H1 (cell line): ENCODE data around the gene PDE3A. TPM values are rescaled to one million over a fixed set of nuclear protein-coding genes. Genes with fewer than 3 reads are reported as not detected.

ENCODE experiments used
- CTCF ChIA-PET: fragments of 300-600 bp; sonication (Branson Sonifier 250); formaldehyde crosslinking; loops from one replicate; lab custom pipeline; 2021; ENCODE audit not compliant: partially characterized antibody; lab: Charles Lee
- POLR2A ChIA-PET: fragments of 300-600 bp; sonication (Branson Sonifier 250); formaldehyde crosslinking; loops from one replicate; lab custom pipeline; 2021; ENCODE audit warnings: inconsistent platforms; ENCODE audit not compliant: partially characterized antibody; lab: Charles Lee
- DNase-seq, 2 experiments: peaks; one replicate each; pipeline versions ENCODE4 v3.0.0 to v3.0.0-alpha.2; 2010 to 2022; ENCODE audit warnings: low spot score in 2 of 2, low read depth in 1 of 2, mixed read lengths in 1 of 2
- FAIRE-seq: peaks from 2 replicates; lab custom pipeline; 2011; peaks lifted over from hg19 to GRCh38; lab: Jason Lieb, UNC
- H2AFZ ChIP-seq: 2 replicates; pipeline ENCODE4 v1.8.1; 2012; ENCODE audit warnings: low read length, inconsistent platforms
- H2AK5ac ChIP-seq: 2 replicates; pipeline ENCODE4 v1.6.1; 2013; ENCODE audit warnings: low read depth, low read length
- H2BK120ac ChIP-seq: replicated peaks from 2 replicates; pipeline ENCODE3; 2013; ENCODE audit warnings: low read depth, low read length, inconsistent platforms
- H2BK12ac ChIP-seq: 2 replicates; pipeline ENCODE4 v1.6.1; 2013; ENCODE audit warnings: low read depth, low read length
- H2BK15ac ChIP-seq: 2 replicates; pipeline ENCODE4 v1.6.1; 2013; ENCODE audit warnings: low read length
- H2BK20ac ChIP-seq: 2 replicates; pipeline ENCODE4 v1.6.1; 2013; ENCODE audit warnings: low read length
- H2BK5ac ChIP-seq: 2 replicates; pipeline ENCODE4 v1.6.1; 2013; ENCODE audit warnings: low read depth, low read length
- H3K14ac ChIP-seq: 2 replicates; pipeline ENCODE4 v1.6.1; 2013; ENCODE audit warnings: inconsistent platforms; ENCODE audit not compliant: insufficient read length
- H3K18ac ChIP-seq: 2 replicates; pipeline ENCODE4 v1.6.1; 2013; ENCODE audit warnings: low read length; ENCODE audit errors: extremely low read depth
- H3K23ac ChIP-seq: 2 replicates; pipeline ENCODE4 v1.6.1; 2013; ENCODE audit warnings: inconsistent platforms; ENCODE audit not compliant: insufficient read length
- H3K23me2 ChIP-seq: 2 replicates; pipeline ENCODE4 v1.6.1; 2013; ENCODE audit warnings: low read depth, low read length
- H3K27ac ChIP-seq: 2 replicates; pipeline ENCODE4 v1.6.1; 2011; ENCODE audit warnings: low read depth, low read length, inconsistent platforms
- H3K27me3 ChIP-seq, 4 experiments: replicated peaks in 1 of 4; 1 replicate in 1 of 4; 2 replicates in 3 of 4; pipeline versions ENCODE4 v1.6.1 to v1.8.1; 2011 to 2013; ENCODE audit warnings: low read length in 3 of 4, mild to moderate bottlenecking in 3 of 4, inconsistent platforms in 2 of 4, mixed read lengths in 2 of 4, moderate library complexity in 1 of 4; ENCODE audit not compliant: control insufficient read depth in 3 of 4, insufficient read depth in 3 of 4; ENCODE audit errors: extremely low read depth in 1 of 4
- H3K36me3 ChIP-seq, 4 experiments: 2 replicates each; pipeline versions ENCODE4 v1.6.1 to v1.8.1; 2011 to 2013; ENCODE audit warnings: mild to moderate bottlenecking in 4 of 4, low read length in 3 of 4, moderate library complexity in 2 of 4, control low read depth in 1 of 4, inconsistent platforms in 1 of 4; ENCODE audit not compliant: insufficient read depth in 4 of 4, control insufficient read depth in 2 of 4
- H3K4ac ChIP-seq: replicated peaks from 2 replicates; pipeline ENCODE3; 2013; ENCODE audit warnings: low read length, low read depth, mixed read lengths, inconsistent platforms; ENCODE audit not compliant: insufficient read length
- H3K4me1 ChIP-seq, 4 experiments: replicated peaks in 1 of 4; 1 replicate in 1 of 4; 2 replicates in 3 of 4; pipeline versions ENCODE4 v1.6.1 to v1.8.1; 2011 to 2013; ENCODE audit warnings: low read length in 3 of 4, inconsistent platforms in 2 of 4, mixed read lengths in 1 of 4; ENCODE audit not compliant: insufficient read depth in 4 of 4, control insufficient read depth in 3 of 4
- H3K4me2 ChIP-seq, 2 experiments: 2 replicates each; pipeline versions ENCODE4 v1.6.1 to v1.8.1; 2011 to 2013; ENCODE audit warnings: low read depth in 2 of 2, low read length in 2 of 2, control low read depth in 1 of 2, inconsistent platforms in 1 of 2, mild to moderate bottlenecking in 1 of 2; ENCODE audit not compliant: insufficient read depth in 1 of 2
- H3K4me3 ChIP-seq, 4 experiments: fragments of 200-600, 300-600 bp in 1 of 4; sonication (generic), shearing (Covaris generic), sonication (Bioruptor Twin) in 1 of 4; 2 replicates each; pipeline versions ENCODE4 v1.5.1 to v1.8.1; 2011 to 2016; ENCODE audit warnings: low read length in 4 of 4, low read depth in 3 of 4, control low read depth in 2 of 4, inconsistent platforms in 2 of 4, mild to moderate bottlenecking in 2 of 4, mixed read lengths in 1 of 4, moderate library complexity in 1 of 4; ENCODE audit not compliant: insufficient read depth in 2 of 4; ENCODE audit errors: extremely low read depth in 1 of 4
- H3K56ac ChIP-seq: replicated peaks from 2 replicates; pipeline ENCODE3; 2013; ENCODE audit warnings: low read depth, mild to moderate bottlenecking, mixed read lengths, low read length, inconsistent platforms; ENCODE audit not compliant: insufficient read length
- H3K79me1 ChIP-seq: 2 replicates; pipeline ENCODE4 v1.6.1; 2013; ENCODE audit warnings: low read depth, low read length, control low read depth
- H3K79me2 ChIP-seq, 2 experiments: 2 replicates each; pipeline versions ENCODE4 v1.6.1 to v1.8.1; 2012 to 2013; ENCODE audit warnings: low read length in 2 of 2, mild to moderate bottlenecking in 2 of 2, inconsistent platforms in 1 of 2; ENCODE audit not compliant: insufficient read depth in 2 of 2, control insufficient read depth in 1 of 2
- H3K9ac ChIP-seq, 4 experiments: replicated peaks in 1 of 4; 1 replicate in 1 of 4; 2 replicates in 3 of 4; pipeline versions ENCODE4 v1.6.1 to v1.8.1; 2011 to 2013; ENCODE audit warnings: low read depth in 3 of 4, low read length in 3 of 4, control low read depth in 2 of 4, mild to moderate bottlenecking in 2 of 4, moderate library complexity in 2 of 4, inconsistent platforms in 1 of 4; ENCODE audit errors: extremely low read depth in 1 of 4
- H3K9me3 ChIP-seq, 2 experiments: 2 replicates each; pipeline versions ENCODE4 v1.6.1 to v1.8.1; 2012 to 2013; ENCODE audit warnings: mild to moderate bottlenecking in 2 of 2, moderate library complexity in 2 of 2, control low read depth in 1 of 2, inconsistent platforms in 1 of 2, low read depth in 1 of 2, low read length in 1 of 2, mixed read lengths in 1 of 2; ENCODE audit not compliant: insufficient read depth in 2 of 2
- H4K20me1 ChIP-seq, 2 experiments: replicated peaks in 1 of 2; 2 replicates each; pipeline versions ENCODE3 to v1.8.1; 2011 to 2013; ENCODE audit warnings: inconsistent platforms in 2 of 2, low read length in 2 of 2, mild to moderate bottlenecking in 1 of 2; ENCODE audit not compliant: insufficient read depth in 2 of 2, control insufficient read depth in 1 of 2
- H4K5ac ChIP-seq: 2 replicates; pipeline ENCODE4 v1.6.1; 2013; ENCODE audit warnings: low read length, low read depth, mixed read lengths, inconsistent platforms; ENCODE audit not compliant: insufficient read length
- H4K8ac ChIP-seq: 2 replicates; pipeline ENCODE4 v1.8.0; 2013; ENCODE audit warnings: mild to moderate bottlenecking, moderate library complexity, low read length, inconsistent platforms; ENCODE audit not compliant: insufficient read depth; ENCODE audit errors: extremely low read depth
- H4K91ac ChIP-seq: replicated peaks from 2 replicates; pipeline ENCODE3; 2013; ENCODE audit warnings: low read length, mixed read lengths, inconsistent platforms; ENCODE audit not compliant: insufficient read length
- CTCF ChIP-seq, 3 experiments: IDR thresholded peaks; 1 replicate in 2 of 3; 2 replicates in 1 of 3; pipeline versions ENCODE4 v1.5.1 to v1.6.1; 2011; ENCODE audit warnings: low read length in 3 of 3, mild to moderate bottlenecking in 3 of 3, inconsistent platforms in 2 of 3, low read depth in 1 of 3, moderate library complexity in 1 of 3; ENCODE audit not compliant: insufficient read depth in 1 of 3; ENCODE audit errors: control extremely low read depth in 1 of 3
- FOSL1 ChIP-seq: IDR thresholded peaks from 2 replicates; pipeline ENCODE4 v1.6.1; 2011; ENCODE audit warnings: mild to moderate bottlenecking, low read depth, low read length, moderate library complexity; ENCODE audit not compliant: insufficient read depth
- SRF ChIP-seq: IDR thresholded peaks from 2 replicates; pipeline ENCODE4 v1.6.1; 2011; ENCODE audit warnings: mild to moderate bottlenecking, low read depth, low read length, moderate library complexity
- WGBS, 2 experiments: shearing (Covaris generic) in 1 of 2; methylation state at CpG; one replicate each; pipeline versions ENCODE4 v1.1.6 to v1.1.7; 2013 to 2015; ENCODE audit warnings: low lambda C conversion rate in 2 of 2, mixed read lengths in 2 of 2, inconsistent platforms in 1 of 2, low coverage in 1 of 2, missing lambda C conversion rate in 1 of 2; ENCODE audit not compliant: insufficient replicate concordance in 2 of 2, insufficient coverage in 1 of 2, insufficient read length in 1 of 2; ENCODE audit errors: extremely low coverage in 1 of 2, missing lambda C conversion rate in 1 of 2; 5-methylcytosine and 5-hydroxymethylcytosine counted together
- polyA plus RNA-seq, 7 experiments: library from polyadenylated mRNA; depleted of rRNA in 3 of 7; stranded (reverse) in 5 of 7; unstranded in 2 of 7; fragments of >200 nt in 5 of 7; fragments of 200-250 nt in 2 of 7; gene quantifications; 1 replicate in 5 of 7; 2 replicates in 1 of 7; 4 replicates in 1 of 7; pipeline versions ENCODE4 v1.2.1 to v1.2.3, GENCODE V29; 2011 to 2013; ENCODE audit warnings: missing spikeins in 2 of 7, mixed read lengths in 2 of 7
- total RNA-seq: library from RNA; stranded (reverse); fragmentation: NEBNext Ultra II Directional; extraction: Animal tissue kit (Norgen Biotek cat#: 25700); gene quantifications from 2 replicates; pipeline ENCODE4 v1.2.1, GENCODE V29; 2021

Gene PDE3A
- total and polyA plus RNA-seq, 2 of the 8 experiments (the other 6 are each of a cell fraction or from before 2014, with no cell fraction given): 1.4 to 3.4 TPM

GRCh38 chr12:20370866-20371519 is 2.7 kb downstream of the PDE3A start:
- Histone ChIP-seq H2BK12ac (no peak overlapping the region), H3K4me2 (peak overlapping the region; percentile 96; a peak in 3 of 4 replicates), H2BK20ac (no peak overlapping the region), H3K23ac (no peak overlapping the region), H3K56ac (no peak overlapping the region), H3K9me3 (no peaks in the 10 kb centered on the region), H3K27me3 (no peaks in the 10 kb centered on the region), H4K8ac (no peak overlapping the region), H2AK5ac (no peak overlapping the region), H2BK15ac (no peak overlapping the region), H2AFZ (no peak overlapping the region), H4K91ac (no peak overlapping the region), H3K4ac (no peak overlapping the region), H3K23me2 (peaks cover 15% of the 10 kb centered on the region; the same call in 1 of the 2 replicates), H2BK120ac (no peak overlapping the region), H2BK5ac (no peak overlapping the region), H3K18ac (no peak overlapping the region), H3K9ac (no peak overlapping the region), H3K4me1 (peaks cover 0 to 6% (median 2%) of the 10 kb centered on the region in 4 experiments; a peak in 2 of 7 replicates), H3K27ac (no peak overlapping the region), H3K14ac (no peak overlapping the region), H3K36me3 (no peaks in the 10 kb centered on the region), H3K79me2 (no peaks in the 10 kb centered on the region), H4K5ac (no peak overlapping the region), H3K4me3 (peak overlapping the region in 1 of 4 experiments; percentile 77; a peak in 2 of 8 replicates), H3K79me1 (no peaks in the 10 kb centered on the region), H4K20me1 (no peaks in the 10 kb centered on the region)
- CTCF ChIA-PET: interaction anchor here (0.5 kb wide), 1 partner anchor 1077 kb away, joined by 4 read pairs; no protein-coding TSS in a partner anchor
- POLR2A ChIA-PET: no interaction called here
- 46% methylated on average over 5 of the region's 5 CpGs; no CpG with 5 or more reads in 1 of the 2 experiments for WGBS, 2 experiments
- FAIRE-seq: no peak
- no peak for DNase-seq
- TF ChIP-seq CTCF (IDR thresholded peaks at IDR 0.05; ENCODE audit: control extremely low read depth in 1 of 3, insufficient read depth in 1 of 3, low read depth in 1 of 3, low read length in 3 of 3) (no peak), FOSL1 (no peak), SRF (no peak)
